Measurements from ENCODE around the gene C10orf143.
"Not testable (repeated sequence)": the region's sequence is repeated elsewhere in the genome, so short reads cannot be mapped to it uniquely, and the experiment has no call there.

Gene C10orf143

GRCh38 chr10:130027716-130028464 lies 82.7 kb downstream of the C10orf143 start:
- DNase-seq: no peak

- no peak for DNase-seq
Observed at GRCh38 chr10:130026670-130027456, 83.8 kb downstream of the C10orf143 start.

- DNase-seq: no peak
Observed at GRCh38 chr10:130025811-130026485, 84.7 kb downstream of the C10orf143 start.

GRCh38 chr10:130025326-130025725 lies 85.3 kb downstream of the C10orf143 start:
- DNase-seq: no peak

- no peak for DNase-seq
Observed at GRCh38 chr10:130024779-130025325, 85.8 kb downstream of the C10orf143 start.

GRCh38 chr10:130024326-130024725 lies 86.3 kb downstream of the C10orf143 start:
- not testable (repeated sequence) for DNase-seq

GRCh38 chr10:130023454-130024230 lies 87.0 kb downstream of the C10orf143 start:
- DNase-seq: no peak

GRCh38 chr10:130022511-130023299 lies 87.9 kb downstream of the C10orf143 start:
- no peak for DNase-seq

- DNase-seq: no peak
Observed at GRCh38 chr10:130022086-130022485, 88.5 kb downstream of the C10orf143 start.

- DNase-seq: peak; percentile 16
Observed at GRCh38 chr10:130021383-130021950, 89.2 kb downstream of the C10orf143 start.

GRCh38 chr10:130020651-130021382 lies 89.8 kb downstream of the C10orf143 start:
- DNase-seq: no peak

GRCh38 chr10:130018730-130019185 lies 91.9 kb downstream of the C10orf143 start:
- no peak for DNase-seq

- DNase-seq: no peak
Observed at GRCh38 chr10:130018265-130018664, 92.4 kb downstream of the C10orf143 start.

- no peak for DNase-seq
Observed at GRCh38 chr10:130017631-130018022, 93.0 kb downstream of the C10orf143 start.

GRCh38 chr10:130016993-130017630 lies 93.5 kb downstream of the C10orf143 start:
- DNase-seq: no peak

- no peak for DNase-seq
Observed at GRCh38 chr10:130016095-130016494, 94.5 kb downstream of the C10orf143 start.

- no peak for DNase-seq
Observed at GRCh38 chr10:130015075-130015695, 95.4 kb downstream of the C10orf143 start.

GRCh38 chr10:130014263-130015074 lies 96.2 kb downstream of the C10orf143 start:
- DNase-seq: no peak

Measured in GF-D8 (cell line).